Keratinocyte (primary cell): Measurements from ENCODE around the gene APAF1.

Experiments used
- CTCF ChIP-seq, 3 experiments: IDR thresholded peaks in 1 of 3; conservative IDR thresholded peaks in 1 of 3; optimal IDR thresholded peaks in 1 of 3; 2 replicates in 2 of 3; 3 replicates in 1 of 3; pipeline versions ENCODE3 to v1.5.1; 2011; ENCODE audit warnings: low read length in 3 of 3, mild to moderate bottlenecking in 3 of 3, moderate library complexity in 2 of 3, control low read depth in 1 of 3, inconsistent platforms in 1 of 3; ENCODE audit not compliant: insufficient read depth in 2 of 3; ENCODE audit errors: extremely low read depth in 1 of 3
- EZH2 ChIP-seq: IDR thresholded peaks from one replicate; pipeline ENCODE4 v1.6.1; 2012; ENCODE audit warnings: inconsistent platforms, mild to moderate bottlenecking, low read length, moderate library complexity

GRCh38 chr12:98674841-98675240 is 29.8 kb downstream of the APAF1 start:
- no peak for TF ChIP-seq CTCF (optimal IDR thresholded peaks at IDR 0.05 in 1 of 3, IDR thresholded peaks at IDR 0.05 in 1 of 3, conservative IDR thresholded peaks at IDR 0.05 in 1 of 3; ENCODE audit: extremely low read depth in 1 of 3, insufficient read depth in 2 of 3, low read length in 3 of 3)
- TF ChIP-seq EZH2, result no peak
